Trophoblast cell (in vitro differentiated cells and primary cell): Measurements from ENCODE around the gene CFAP58.
A peak's percentile ranks its signal among the peaks of the same experiment; 100 is the strongest.

Experiments
- DNase-seq, 2 donors: peaks; one replicate each; pipeline ENCODE4 v3.0.0-alpha.2; 2016
- H2AFZ ChIP-seq: 2 replicates; pipeline ENCODE4 v1.6.1; 2013; ENCODE audit warnings: low read length, moderate library complexity, mild to moderate bottlenecking; ENCODE audit not compliant: insufficient read depth, poor library complexity
- H2AK5ac ChIP-seq: 2 replicates; pipeline ENCODE4 v1.6.1; 2013; ENCODE audit warnings: mild to moderate bottlenecking, low read length
- H2BK120ac ChIP-seq: 2 replicates; pipeline ENCODE4 v1.6.1; 2013; ENCODE audit warnings: low read length, mild to moderate bottlenecking, moderate library complexity; ENCODE audit not compliant: insufficient read depth, poor library complexity
- H2BK12ac ChIP-seq: 2 replicates; pipeline ENCODE4 v1.6.1; 2013; ENCODE audit warnings: mild to moderate bottlenecking, low read length, moderate library complexity
- H2BK5ac ChIP-seq: 2 replicates; pipeline ENCODE4 v1.6.1; 2013; ENCODE audit warnings: low read length, low read depth, moderate library complexity, mild to moderate bottlenecking; ENCODE audit not compliant: poor library complexity
- H3K14ac ChIP-seq: 2 replicates; pipeline ENCODE4 v1.6.1; 2013; ENCODE audit warnings: mild to moderate bottlenecking, low read length
- H3K18ac ChIP-seq: 2 replicates; pipeline ENCODE4 v1.6.1; 2013; ENCODE audit warnings: mild to moderate bottlenecking, low read length
- H3K23ac ChIP-seq: 2 replicates; pipeline ENCODE4 v1.6.1; 2013; ENCODE audit warnings: low read length
- H3K27ac ChIP-seq: 2 replicates; pipeline ENCODE4 v1.5.1; 2013; ENCODE audit warnings: low read depth, mild to moderate bottlenecking, inconsistent platforms, low read length, moderate library complexity
- H3K27me3 ChIP-seq: 2 replicates; pipeline ENCODE4 v1.6.1; 2013; ENCODE audit warnings: inconsistent platforms, mild to moderate bottlenecking, low read length, moderate library complexity; ENCODE audit not compliant: insufficient read depth
- H3K36me3 ChIP-seq, 2 experiments: 1 replicate in 1 of 2; 2 replicates in 1 of 2; pipeline ENCODE4 v1.6.1; 2013; ENCODE audit warnings: low read length in 2 of 2, mild to moderate bottlenecking in 2 of 2, moderate library complexity in 1 of 2; ENCODE audit not compliant: insufficient read depth in 2 of 2, control insufficient read depth in 1 of 2
- H3K4ac ChIP-seq: 2 replicates; pipeline ENCODE4 v1.6.1; 2013; ENCODE audit warnings: low read depth, mild to moderate bottlenecking, low read length, moderate library complexity
- H3K4me1 ChIP-seq, 2 experiments: 1 replicate in 1 of 2; 2 replicates in 1 of 2; pipeline ENCODE4 v1.6.1; 2013; ENCODE audit warnings: low read length in 2 of 2, mild to moderate bottlenecking in 2 of 2, moderate library complexity in 1 of 2; ENCODE audit not compliant: insufficient read depth in 2 of 2, control insufficient read depth in 1 of 2
- H3K4me2 ChIP-seq: 2 replicates; pipeline ENCODE4 v1.6.1; 2013; ENCODE audit warnings: inconsistent platforms, mild to moderate bottlenecking, low read length, moderate library complexity
- H3K4me3 ChIP-seq: 2 replicates; pipeline ENCODE4 v1.5.1; 2013; ENCODE audit warnings: mild to moderate bottlenecking, low read depth, low read length, inconsistent platforms
- H3K79me1 ChIP-seq: one replicate; pipeline ENCODE4 v1.6.1; 2013; ENCODE audit warnings: low read length
- H3K79me2 ChIP-seq: 2 replicates; pipeline ENCODE4 v1.6.1; 2013; ENCODE audit warnings: low read length, mild to moderate bottlenecking; ENCODE audit not compliant: control insufficient read depth, insufficient read depth, poor library complexity
- H3K9ac ChIP-seq: 2 replicates; pipeline ENCODE4 v1.6.1; 2013; ENCODE audit warnings: mild to moderate bottlenecking, low read length
- H3K9me3 ChIP-seq: 2 replicates; pipeline ENCODE4 v1.6.1; 2013; ENCODE audit warnings: low read depth, mild to moderate bottlenecking, control low read depth, inconsistent platforms, low read length; ENCODE audit not compliant: insufficient read depth
- H4K12ac ChIP-seq: 2 replicates; pipeline ENCODE4 v1.6.1; 2013; ENCODE audit warnings: low read depth, mild to moderate bottlenecking, low read length, moderate library complexity
- H4K8ac ChIP-seq: 2 replicates; pipeline ENCODE4 v1.6.1; 2013; ENCODE audit warnings: low read depth, mild to moderate bottlenecking, low read length, moderate library complexity
- H4K91ac ChIP-seq: one replicate; pipeline ENCODE4 v1.6.1; 2013; ENCODE audit warnings: low read depth, mild to moderate bottlenecking, low read length, moderate library complexity
- WGBS: extraction: QIAGEN DNeasy Blood & Tissue Kit; methylation state at CpG from one replicate; pipeline ENCODE4 v1.1.7; 2013; ENCODE audit warnings: missing lambda C conversion rate; ENCODE audit not compliant: insufficient read length, insufficient coverage; ENCODE audit errors: extremely low coverage; 5-methylcytosine and 5-hydroxymethylcytosine counted together

CFAP58 gene

GRCh38 chr10:104374591-104374990, 21.0 kb downstream of the CFAP58 start:
- Histone ChIP-seq H3K9ac (no peak overlapping the region), H3K4me2 (no peak overlapping the region), H2BK12ac (no peak overlapping the region)

GRCh38 chr10:104376784-104377300, 23.2 kb downstream of the CFAP58 start:
- H3K9ac ChIP-seq: no peak overlapping the region
- WGBS: no CpG with 5 or more reads among the region's 4 CpGs
- H3K27ac ChIP-seq: no peak overlapping the region
- no peak overlapping the region for H2AFZ ChIP-seq
- no peak overlapping the region for H3K23ac ChIP-seq
- peak in 1 of 2 donors; percentile 43 for DNase-seq
- H2BK120ac ChIP-seq: no peak overlapping the region
- no peaks in the 10 kb centered on the region for H3K79me1 ChIP-seq
- no peak overlapping the region for H3K4me3 ChIP-seq
- no peak overlapping the region for H3K14ac ChIP-seq
- no peaks in the 10 kb centered on the region for H3K9me3 ChIP-seq
- H4K8ac ChIP-seq: no peak overlapping the region
- no peaks in the 10 kb centered on the region for H3K4me1 ChIP-seq
- no peaks in the 10 kb centered on the region for H3K79me2 ChIP-seq
- no peaks in the 10 kb centered on the region for H3K27me3 ChIP-seq
- no peak overlapping the region for H3K4ac ChIP-seq
- H3K18ac ChIP-seq: no peak overlapping the region
- H4K12ac ChIP-seq: no peak overlapping the region
- H2AK5ac ChIP-seq: no peak overlapping the region
- no peak overlapping the region for H2BK12ac ChIP-seq
- no peak overlapping the region for H4K91ac ChIP-seq
- no peak overlapping the region for H2BK5ac ChIP-seq
- H3K36me3 ChIP-seq: no peaks in the 10 kb centered on the region
- H3K4me2 ChIP-seq: no peak overlapping the region

More at GRCh38 chr10:104374591-104374990, 21.0 kb downstream of the CFAP58 start:
- H3K18ac ChIP-seq: no peak overlapping the region
- no CpG with 5 or more reads among the region's 1 CpG for WGBS
- no peak overlapping the region for H3K27ac ChIP-seq
- H4K12ac ChIP-seq: no peak overlapping the region
- no peak overlapping the region for H3K23ac ChIP-seq
- H3K27me3 ChIP-seq: no peaks in the 10 kb centered on the region
- H3K9me3 ChIP-seq: peaks cover 2% of the 10 kb centered on the region
- H2BK5ac ChIP-seq: no peak overlapping the region
- no peak overlapping the region for H3K4me3 ChIP-seq
- no peaks in the 10 kb centered on the region for H3K79me2 ChIP-seq
- H3K36me3 ChIP-seq: no peaks in the 10 kb centered on the region
- H2AK5ac ChIP-seq: no peak overlapping the region
- no peak overlapping the region for H4K8ac ChIP-seq
- H3K4me1 ChIP-seq: no peaks in the 10 kb centered on the region
- H3K79me1 ChIP-seq: no peaks in the 10 kb centered on the region
- no peak overlapping the region for H3K4ac ChIP-seq
- no peak for DNase-seq
- no peak overlapping the region for H2AFZ ChIP-seq
- no peak overlapping the region for H2BK120ac ChIP-seq
- no peak overlapping the region for H3K14ac ChIP-seq
- no peak overlapping the region for H4K91ac ChIP-seq

- H3K4me3 ChIP-seq: no peak overlapping the region
- H3K4ac ChIP-seq: no peak overlapping the region
- no peak overlapping the region for H2BK12ac ChIP-seq
- H4K8ac ChIP-seq: no peak overlapping the region
- no peak overlapping the region for H3K9ac ChIP-seq
- H3K79me1 ChIP-seq: no peaks in the 10 kb centered on the region
- WGBS: no CpG with 5 or more reads among the region's 4 CpGs
- H2AK5ac ChIP-seq: no peak overlapping the region
- H3K9me3 ChIP-seq: no peaks in the 10 kb centered on the region
- H3K27ac ChIP-seq: no peak overlapping the region
- no peak overlapping the region for H3K4me2 ChIP-seq
- H3K18ac ChIP-seq: no peak overlapping the region
- no peak overlapping the region for H3K14ac ChIP-seq
- H3K79me2 ChIP-seq: no peaks in the 10 kb centered on the region
- no peaks in the 10 kb centered on the region for H3K27me3 ChIP-seq
- H2BK5ac ChIP-seq: no peak overlapping the region
- no peaks in the 10 kb centered on the region for H3K4me1 ChIP-seq
- DNase-seq: no peak
- no peak overlapping the region for H4K91ac ChIP-seq
- no peak overlapping the region for H2BK120ac ChIP-seq
- no peak overlapping the region for H2AFZ ChIP-seq
- no peaks in the 10 kb centered on the region for H3K36me3 ChIP-seq
- no peak overlapping the region for H4K12ac ChIP-seq
- no peak overlapping the region for H3K23ac ChIP-seq
These were observed 26.7 kb downstream of the CFAP58 start for GRCh38 chr10:104380336-104380735.

- Histone ChIP-seq H4K8ac (no peak overlapping the region), H4K12ac (no peak overlapping the region), H2AK5ac (no peak overlapping the region), H3K14ac (no peak overlapping the region), H4K91ac (no peak overlapping the region), H3K4ac (no peak overlapping the region), H3K23ac (no peak overlapping the region), H2BK5ac (no peak overlapping the region), H3K18ac (no peak overlapping the region), H3K4me1 (peaks cover 0 to 5% of the 10 kb centered on the region in 2 experiments), H3K79me1 (no peaks in the 10 kb centered on the region), H2BK120ac (no peak overlapping the region), H3K9ac (no peak overlapping the region), H2BK12ac (no peak overlapping the region), H3K27ac (no peak overlapping the region), H3K9me3 (no peaks in the 10 kb centered on the region), H3K79me2 (no peaks in the 10 kb centered on the region), H3K4me3 (no peak overlapping the region), H3K27me3 (no peaks in the 10 kb centered on the region), H2AFZ (no peak overlapping the region), H3K36me3 (no peaks in the 10 kb centered on the region), H3K4me2 (no peak overlapping the region)
- DNase-seq: no peak
- no CpG with 5 or more reads among the region's 6 CpGs for WGBS
These were observed 33.7 kb downstream of the CFAP58 start for GRCh38 chr10:104387130-104387888.
